Left kidney (tissue), 2 donors: ENCODE measurements around the gene CNPY1. TPM values are rescaled to one million over a fixed set of nuclear protein-coding genes. Genes with fewer than 3 reads are reported as not detected.
"Not testable (repeated sequence)": the region's sequence is repeated elsewhere in the genome, so short reads cannot be mapped to it uniquely, and the experiment has no call there.

Experiments
- DNase-seq: peaks from one replicate; pipeline ENCODE4 v3.0.0-alpha.2; 2013
- polyA plus RNA-seq: library from polyadenylated mRNA; unstranded; fragments of 120-200 nt; gene quantifications from one replicate; pipeline ENCODE4 v1.2.1, GENCODE V29; 2013; ENCODE audit not compliant: insufficient read length

Gene CNPY1
- polyA plus RNA-seq, 1 donor, result not detected

- DNase-seq, result no peak
These were observed 31.7 kb upstream of the CNPY1 start for GRCh38 chr7:155578016-155578415.

- no peak for DNase-seq
These were observed 31.1 kb upstream of the CNPY1 start for GRCh38 chr7:155577509-155577905.

- no peak for DNase-seq
These were observed 30.6 kb upstream of the CNPY1 start for GRCh38 chr7:155576900-155577508.

- no peak for DNase-seq
These were observed 30.1 kb upstream of the CNPY1 start for GRCh38 chr7:155576416-155576815.

DNA sequence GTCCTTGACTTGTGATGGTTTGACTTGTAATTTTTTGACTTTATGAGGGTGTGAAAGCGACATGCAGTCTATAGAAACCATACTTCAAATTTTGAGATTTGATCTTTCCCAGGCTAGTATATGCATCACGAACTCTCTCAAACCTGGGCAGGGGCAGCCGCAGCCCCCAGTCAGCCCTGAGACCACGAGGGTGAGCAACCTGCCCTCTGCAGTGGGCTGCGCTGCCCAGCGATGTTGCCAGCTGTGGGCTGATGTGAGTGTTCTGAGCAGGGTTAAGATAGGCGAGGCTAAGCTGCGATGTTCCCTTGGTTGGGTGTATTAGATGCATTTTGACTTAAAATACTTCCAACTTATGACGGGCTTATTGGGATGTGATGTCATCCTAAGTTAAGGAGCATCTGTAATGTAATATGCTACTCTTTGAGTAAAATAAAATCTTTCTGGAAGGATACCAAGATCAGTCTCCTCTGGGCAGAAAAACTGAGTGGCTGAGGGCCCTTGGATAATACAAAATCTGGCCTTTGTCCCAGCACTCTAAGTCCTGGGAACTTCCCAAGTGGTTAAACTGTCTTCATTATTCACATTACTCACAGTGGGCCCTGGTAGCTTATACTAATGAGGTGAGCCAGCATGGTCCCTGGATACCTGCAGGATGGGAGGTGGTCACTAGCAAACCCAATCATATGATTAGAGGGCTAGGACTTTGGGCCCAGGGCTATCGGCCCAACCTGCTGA, 28.4 kb upstream of the CNPY1 start:
- no peak for DNase-seq

DNA sequence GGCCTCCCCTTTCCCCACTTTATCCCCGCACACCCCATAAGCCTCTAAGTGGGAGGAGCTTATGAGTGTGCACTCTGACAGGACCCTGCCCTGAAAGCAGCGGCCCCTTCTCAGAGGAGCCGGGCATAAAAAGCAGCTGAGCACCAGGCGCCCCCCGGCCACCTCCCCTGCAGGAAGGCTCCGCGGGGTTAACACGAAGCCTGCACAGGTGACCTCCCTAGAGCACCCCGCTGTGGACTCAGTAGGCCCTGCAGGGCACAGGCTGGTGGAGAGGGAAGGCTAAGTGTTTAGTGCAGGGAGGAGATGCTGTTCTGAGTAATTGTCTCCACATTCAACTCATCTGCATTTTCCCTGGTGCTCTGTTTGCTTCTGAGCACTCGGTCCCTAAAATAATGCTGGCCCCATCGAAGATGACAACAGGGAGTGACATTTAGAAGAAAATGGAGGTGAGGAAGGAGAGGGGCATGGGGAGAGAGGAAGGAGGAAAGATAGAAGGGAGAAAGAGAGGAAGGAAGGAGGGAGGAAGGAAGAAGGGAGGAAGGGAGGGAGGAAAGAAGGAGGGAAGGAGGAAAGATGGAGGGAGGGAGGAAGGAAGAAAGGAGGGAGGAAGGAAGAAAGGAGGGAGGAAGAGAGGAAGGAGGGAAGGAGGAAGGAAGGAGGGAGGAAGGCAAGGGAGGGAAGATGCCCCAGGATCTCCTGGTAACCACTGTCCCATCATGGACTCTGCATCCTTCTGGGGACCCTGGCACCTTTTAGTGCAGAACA, 25.4 kb upstream of the CNPY1 start:
- DNase-seq, result no peak

GRCh38 chr7:155570991-155571390, 24.6 kb upstream of the CNPY1 start:
- no peak for DNase-seq

- no peak for DNase-seq
These were observed 24.0 kb upstream of the CNPY1 start for GRCh38 chr7:155570171-155570958.

GRCh38 chr7:155569681-155570080, 23.3 kb upstream of the CNPY1 start:
- DNase-seq, result no peak

- no peak for DNase-seq
These were observed 22.6 kb upstream of the CNPY1 start for GRCh38 chr7:155568842-155569494.

DNA sequence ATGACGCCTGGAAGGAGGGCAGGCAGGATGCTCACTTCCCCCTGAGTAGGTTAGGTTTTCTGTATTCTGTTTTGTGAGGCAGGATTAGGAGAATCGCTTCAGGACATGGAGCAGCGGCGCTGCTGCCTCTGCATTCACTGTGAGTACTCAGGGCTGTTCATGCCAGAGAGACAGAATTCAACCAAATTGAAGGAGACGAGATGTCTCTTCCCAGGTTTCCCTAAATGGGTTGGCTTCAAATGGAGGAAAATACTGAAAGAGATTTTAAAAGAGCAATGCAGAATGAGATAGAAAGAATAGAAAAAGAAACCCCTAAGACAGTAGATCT, 21.9 kb upstream of the CNPY1 start:
- no peak for DNase-seq

DNA sequence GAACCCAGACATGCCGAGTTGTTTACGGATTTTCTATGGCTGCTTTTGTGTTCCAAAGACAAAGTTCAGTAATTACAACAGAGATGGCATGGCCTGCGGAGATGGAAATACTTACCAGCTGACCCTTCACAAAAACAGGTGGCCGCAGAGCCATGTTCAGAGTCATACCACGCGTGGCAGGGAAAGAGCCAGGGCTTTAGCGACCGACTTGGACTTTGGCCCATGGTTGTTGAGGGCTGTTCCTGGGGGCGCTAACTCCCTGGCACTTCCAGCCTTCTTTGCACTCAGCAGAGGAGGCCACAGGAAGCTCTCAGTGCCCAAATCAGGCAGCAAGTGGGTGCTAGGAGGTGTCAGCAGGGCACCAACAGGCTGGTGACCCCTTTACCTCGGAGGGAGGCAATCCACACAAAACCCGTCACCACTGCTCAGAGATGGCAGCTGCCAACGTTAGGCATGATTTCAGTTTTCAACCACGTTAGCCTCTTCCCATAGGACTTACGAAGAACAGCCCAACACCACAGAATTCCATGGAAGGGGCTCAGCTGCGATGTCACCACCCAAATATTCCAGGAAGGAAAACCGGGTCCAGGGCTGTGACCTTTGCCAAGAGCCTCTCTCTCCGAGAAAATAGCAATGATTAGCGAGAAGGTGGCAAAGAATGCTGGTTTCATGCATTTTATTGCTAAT, 21.4 kb upstream of the CNPY1 start:
- DNase-seq, result no peak

- no peak for DNase-seq
These were observed 19.9 kb upstream of the CNPY1 start for GRCh38 chr7:155566011-155566836.

DNA sequence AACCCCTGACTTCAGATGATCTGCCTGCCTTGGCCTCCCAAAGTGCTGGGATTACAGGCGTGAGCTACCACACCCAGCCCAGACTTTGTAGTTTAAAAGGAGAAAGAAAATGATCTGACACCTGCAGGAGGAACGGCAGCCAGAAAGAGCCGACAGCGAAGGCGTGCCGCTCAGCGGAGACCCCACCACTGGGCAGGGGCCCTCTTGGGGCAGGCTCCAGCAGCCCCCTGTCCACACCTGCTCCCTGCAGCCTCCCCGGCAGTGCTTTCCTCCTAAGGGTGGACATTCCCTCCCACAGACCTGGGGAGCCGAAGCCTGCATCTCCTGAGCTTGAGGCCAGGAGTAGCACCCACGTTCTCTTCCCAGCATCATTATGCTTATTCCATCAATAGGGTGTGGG, 19.2 kb upstream of the CNPY1 start:
- DNase-seq, result no peak

DNA sequence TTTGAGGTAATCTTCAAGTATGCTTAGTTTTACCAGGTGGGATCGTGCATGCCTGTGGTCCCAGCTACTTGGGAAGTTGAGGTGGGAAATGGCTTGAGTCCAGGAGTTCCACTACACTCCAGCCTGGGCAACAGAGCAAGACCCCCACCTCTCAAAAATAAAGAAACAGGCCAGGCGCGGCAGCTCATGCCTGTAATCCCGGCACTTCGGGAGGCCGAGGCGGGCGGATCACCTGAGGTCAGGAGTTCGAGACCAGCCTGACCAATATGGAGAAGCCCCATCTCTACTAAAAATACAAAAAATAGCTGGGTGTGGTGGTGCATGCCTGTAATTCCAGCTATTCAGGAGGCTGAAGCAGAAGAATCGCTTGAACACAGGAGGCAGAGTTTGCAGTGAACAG, 16.6 kb upstream of the CNPY1 start:
- not testable (repeated sequence) for DNase-seq

GRCh38 chr7:155562106-155562505, 15.7 kb upstream of the CNPY1 start:
- DNase-seq, result no peak

DNA sequence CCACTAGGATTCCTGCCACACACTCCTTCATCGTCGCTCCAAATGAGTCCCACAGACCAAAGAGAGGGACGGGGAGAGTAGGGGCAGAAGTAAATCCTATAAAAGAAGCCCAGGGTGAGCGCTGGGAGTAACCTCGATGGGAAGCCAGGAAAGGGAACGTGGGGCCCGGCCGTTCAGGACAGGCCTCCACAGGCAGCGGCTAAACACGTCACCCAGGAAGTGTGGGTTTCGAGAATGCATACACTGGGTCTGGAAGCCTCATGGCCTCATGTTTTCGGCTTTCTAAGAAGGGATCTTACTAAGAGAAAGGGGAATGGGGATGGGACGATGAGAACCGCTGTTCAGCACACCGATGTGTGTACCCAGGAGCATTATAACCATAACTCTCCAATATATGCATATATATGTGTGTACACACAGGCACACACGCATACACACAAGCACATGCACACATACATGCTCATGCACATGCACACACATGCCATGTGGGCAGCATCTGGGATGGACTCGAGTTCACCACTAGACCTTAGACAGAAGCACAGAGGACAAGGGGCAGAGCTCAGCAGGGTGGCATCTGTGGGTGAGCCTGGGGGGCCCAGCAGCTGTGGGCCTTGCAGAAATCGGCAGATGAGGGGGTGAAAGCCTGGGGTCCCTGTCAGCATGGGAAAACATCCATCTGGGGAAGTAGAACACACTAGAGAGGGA, 14.8 kb upstream of the CNPY1 start:
- no peak for DNase-seq

DNA sequence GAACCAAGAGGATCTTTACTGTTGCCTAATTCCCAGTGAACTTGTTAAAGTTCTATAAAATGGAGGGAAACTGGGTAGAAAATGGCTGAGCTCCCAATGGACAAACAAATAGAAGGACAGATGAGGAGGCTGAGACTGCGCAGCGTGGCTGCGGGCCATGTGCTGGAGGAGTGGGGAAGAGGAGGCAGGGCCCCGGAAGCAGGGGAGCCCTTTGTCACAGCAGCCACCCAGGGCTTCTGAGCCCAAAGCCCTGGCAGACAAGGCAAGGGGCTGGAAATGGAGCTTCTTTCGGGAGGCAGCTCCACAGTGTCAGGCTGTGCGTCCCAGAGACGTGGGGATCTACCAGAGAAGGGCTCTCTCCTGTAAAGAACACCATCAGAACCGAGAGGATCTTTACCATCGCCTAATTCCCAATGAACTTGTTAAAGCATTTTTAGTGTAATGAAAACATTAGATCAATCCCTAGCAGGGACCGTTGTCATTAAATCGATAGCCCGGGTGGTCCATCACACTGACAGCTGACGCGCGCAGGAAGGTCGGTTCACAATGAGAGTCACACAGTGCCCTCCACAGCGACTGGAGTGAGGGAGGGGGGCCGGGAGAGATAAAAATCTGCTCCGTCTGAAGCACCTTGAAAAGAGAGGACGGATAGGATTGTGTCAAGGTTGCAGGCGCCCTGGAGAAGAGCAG, 14.0 kb upstream of the CNPY1 start:
- DNase-seq, result no peak

GRCh38 chr7:155559519-155560108, 13.3 kb upstream of the CNPY1 start:
- no peak for DNase-seq
